ENCODE measurements around the gene SPRING1. TPM values are rescaled to one million over a fixed set of nuclear protein-coding genes. Genes with fewer than 3 reads are reported as not detected.
A peak's percentile ranks its signal among the peaks of the same experiment; 100 is the strongest.

SPRING1 gene
- total RNA-seq, 1 donor from 2014 or later: 16.0 TPM

DNA sequence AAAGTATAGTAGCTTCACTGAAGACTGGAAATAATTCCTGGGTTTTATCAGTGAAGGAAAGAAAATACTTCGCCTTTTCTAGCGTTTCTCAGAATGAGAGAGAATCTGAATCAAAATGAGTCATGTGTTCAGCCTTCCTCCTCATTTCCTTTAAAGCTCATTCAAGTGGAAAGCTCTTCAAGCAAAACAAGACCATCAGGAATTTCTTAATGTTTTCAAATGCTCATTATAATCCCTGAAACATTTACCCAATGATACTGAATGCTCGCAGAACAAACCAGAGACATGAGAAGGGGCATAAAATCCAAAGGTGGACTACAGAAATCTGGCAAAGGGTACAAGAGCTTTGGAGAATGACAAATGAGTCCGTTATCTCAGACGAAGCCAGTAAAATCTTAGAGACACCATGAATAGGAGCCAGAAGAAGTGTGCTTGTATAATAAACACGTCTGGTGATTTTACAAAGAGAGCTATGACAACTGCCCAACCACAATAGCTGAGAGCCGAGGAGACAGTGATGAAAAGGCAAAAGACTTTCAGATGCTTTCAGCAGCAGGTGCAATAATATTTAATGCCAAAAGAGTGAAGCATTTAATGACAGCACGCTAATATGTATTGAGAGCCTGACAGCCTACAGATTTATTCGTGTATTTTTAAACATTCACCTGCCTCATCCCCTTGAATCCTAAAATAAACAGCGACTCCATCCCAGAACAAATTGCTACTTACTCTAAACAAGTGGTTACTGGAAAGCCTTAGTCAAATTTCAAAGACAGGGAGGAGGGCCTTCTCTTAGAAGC is 19.0 kb downstream of the SPRING1 start:
- no peak overlapping the region for H3K4me3 ChIP-seq
- H3K36me3 ChIP-seq: peaks cover 9 to 18% of the 10 kb centered on the region in 2 donors
- no peaks in the 10 kb centered on the region for H3K4me1 ChIP-seq
- TF ChIP-seq, protein P1, sequence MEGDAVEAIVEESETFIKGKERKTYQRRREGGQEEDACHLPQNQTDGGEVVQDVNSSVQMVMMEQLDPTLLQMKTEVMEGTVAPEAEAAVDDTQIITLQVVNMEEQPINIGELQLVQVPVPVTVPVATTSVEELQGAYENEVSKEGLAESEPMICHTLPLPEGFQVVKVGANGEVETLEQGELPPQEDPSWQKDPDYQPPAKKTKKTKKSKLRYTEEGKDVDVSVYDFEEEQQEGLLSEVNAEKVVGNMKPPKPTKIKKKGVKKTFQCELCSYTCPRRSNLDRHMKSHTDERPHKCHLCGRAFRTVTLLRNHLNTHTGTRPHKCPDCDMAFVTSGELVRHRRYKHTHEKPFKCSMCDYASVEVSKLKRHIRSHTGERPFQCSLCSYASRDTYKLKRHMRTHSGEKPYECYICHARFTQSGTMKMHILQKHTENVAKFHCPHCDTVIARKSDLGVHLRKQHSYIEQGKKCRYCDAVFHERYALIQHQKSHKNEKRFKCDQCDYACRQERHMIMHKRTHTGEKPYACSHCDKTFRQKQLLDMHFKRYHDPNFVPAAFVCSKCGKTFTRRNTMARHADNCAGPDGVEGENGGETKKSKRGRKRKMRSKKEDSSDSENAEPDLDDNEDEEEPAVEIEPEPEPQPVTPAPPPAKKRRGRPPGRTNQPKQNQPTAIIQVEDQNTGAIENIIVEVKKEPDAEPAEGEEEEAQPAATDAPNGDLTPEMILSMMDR (IDR thresholded peaks at IDR 0.05): no peak
- H3K9me3 ChIP-seq: no peaks in the 10 kb centered on the region
- DNase-seq (ENCODE audit: low spot score in 2 of 2): peak in 1 of 2 donors; percentile 11
- no peaks in the 10 kb centered on the region for H3K27me3 ChIP-seq
- H3K27ac ChIP-seq: no peak overlapping the region
- intact Hi-C loops (cut with DNase I): no loop called here

GRCh38 chr12:116717466-116718437 is 20.1 kb downstream of the SPRING1 start:
- intact Hi-C loops (cut with DNase I): no loop called here
- DNase-seq (ENCODE audit: low spot score in 2 of 2): peak in 1 of 2 donors; percentile 80
- H3K4me1 ChIP-seq: no peaks in the 10 kb centered on the region
- H3K4me3 ChIP-seq: peak overlapping the region in 1 of 2 donors; percentile 37
- H3K9me3 ChIP-seq: no peaks in the 10 kb centered on the region
- H3K36me3 ChIP-seq: peaks cover 9 to 18% of the 10 kb centered on the region in 2 donors
- H3K27me3 ChIP-seq: no peaks in the 10 kb centered on the region
- TF ChIP-seq, protein P1 (IDR thresholded peaks at IDR 0.05): no peak
- H3K27ac ChIP-seq: peak overlapping the region in 1 of 2 donors; percentile 26

- intact Hi-C loops (cut with DNase I): no loop called here
- Histone ChIP-seq H3K4me3 (no peak overlapping the region), H3K27me3 (no peaks in the 10 kb centered on the region), H3K27ac (no peak overlapping the region), H3K36me3 (peaks cover 5 to 15% of the 10 kb centered on the region in 2 donors), H3K4me1 (no peaks in the 10 kb centered on the region), H3K9me3 (no peaks in the 10 kb centered on the region)
- TF ChIP-seq, protein P1 (IDR thresholded peaks at IDR 0.05): no peak
- peak in 1 of 2 donors; percentile 49 for DNase-seq (ENCODE audit: low spot score in 2 of 2)
Observed at GRCh38 chr12:116714175-116714574, 23.7 kb downstream of the SPRING1 start.

GRCh38 chr12:116713527-116713926 is 24.3 kb downstream of the SPRING1 start:
- no peak for DNase-seq (ENCODE audit: low spot score in 2 of 2)
- Histone ChIP-seq H3K9me3 (no peaks in the 10 kb centered on the region), H3K36me3 (peaks cover 5 to 15% of the 10 kb centered on the region in 2 donors), H3K4me3 (no peak overlapping the region), H3K27me3 (no peaks in the 10 kb centered on the region), H3K4me1 (peaks cover 0 to 2% of the 10 kb centered on the region in 2 donors), H3K27ac (no peak overlapping the region)
- intact Hi-C loops (cut with DNase I): no loop called here
- TF ChIP-seq, protein P1 (IDR thresholded peaks at IDR 0.05): no peak

GRCh38 chr12:116712458-116713303 is 25.2 kb downstream of the SPRING1 start:
- H3K36me3 ChIP-seq: peaks cover 5 to 15% of the 10 kb centered on the region in 2 donors
- H3K9me3 ChIP-seq: no peaks in the 10 kb centered on the region
- DNase-seq (ENCODE audit: low spot score in 2 of 2): peak in 1 of 2 donors; percentile 47
- TF ChIP-seq, protein P1 (IDR thresholded peaks at IDR 0.05): no peak
- H3K4me3 ChIP-seq: no peak overlapping the region
- intact Hi-C loops (cut with DNase I): no loop called here
- no peaks in the 10 kb centered on the region for H3K27me3 ChIP-seq
- peaks cover 0 to 3% of the 10 kb centered on the region in 2 donors for H3K4me1 ChIP-seq
- H3K27ac ChIP-seq: no peak overlapping the region

Measured in ascending aorta (tissue), 2 donors.